ENCODE measurements around the gene CNST.
A peak's percentile ranks its signal among the peaks of the same experiment; 100 is the strongest.

Gene CNST

DNA sequence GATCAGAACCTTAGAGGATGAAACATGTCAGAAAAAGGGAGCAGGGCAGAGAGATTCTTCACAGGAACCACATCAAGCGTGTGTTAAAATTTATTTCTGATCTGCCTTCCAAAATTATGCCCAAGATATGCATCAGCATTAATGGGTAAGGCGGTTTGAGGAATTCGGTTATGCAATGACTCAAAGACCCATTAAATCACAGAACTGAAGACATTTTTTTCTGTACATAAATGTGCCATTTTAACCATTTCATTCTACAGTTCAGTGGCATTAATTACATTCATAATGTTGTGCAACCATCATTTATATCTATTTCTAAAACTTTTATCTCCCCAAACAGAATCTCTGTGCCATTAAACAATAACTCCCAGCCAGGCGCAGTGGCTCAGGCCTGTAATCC is 43.4 kb downstream of the CNST start:
- Histone ChIP-seq H3K4me3 (ENCODE audit: low read depth in 1 of 2, low read length in 2 of 2) (no peak overlapping the region), H3K36me3 (ENCODE audit: control insufficient read depth in 1 of 2, insufficient read depth in 2 of 2, low read length in 2 of 2) (no peaks in the 10 kb centered on the region), H3K27me3 (ENCODE audit: control insufficient read depth in 1 of 2, insufficient read depth in 2 of 2, low read length in 2 of 2) (no peaks in the 10 kb centered on the region), H3K9ac (ENCODE audit: low read depth in 1 of 2, low read length in 2 of 2) (no peak overlapping the region), H3K27ac (ENCODE audit: low read depth, low read length) (peak overlapping the region; percentile 2), H3K4me1 (ENCODE audit: control insufficient read depth in 1 of 2, insufficient read depth in 2 of 2, low read length in 2 of 2) (peaks cover 8 to 9% of the 10 kb centered on the region in 2 donors), H3K9me3 (ENCODE audit: control insufficient read depth in 1 of 2, low read length in 2 of 2) (no peaks in the 10 kb centered on the region)

DNA sequence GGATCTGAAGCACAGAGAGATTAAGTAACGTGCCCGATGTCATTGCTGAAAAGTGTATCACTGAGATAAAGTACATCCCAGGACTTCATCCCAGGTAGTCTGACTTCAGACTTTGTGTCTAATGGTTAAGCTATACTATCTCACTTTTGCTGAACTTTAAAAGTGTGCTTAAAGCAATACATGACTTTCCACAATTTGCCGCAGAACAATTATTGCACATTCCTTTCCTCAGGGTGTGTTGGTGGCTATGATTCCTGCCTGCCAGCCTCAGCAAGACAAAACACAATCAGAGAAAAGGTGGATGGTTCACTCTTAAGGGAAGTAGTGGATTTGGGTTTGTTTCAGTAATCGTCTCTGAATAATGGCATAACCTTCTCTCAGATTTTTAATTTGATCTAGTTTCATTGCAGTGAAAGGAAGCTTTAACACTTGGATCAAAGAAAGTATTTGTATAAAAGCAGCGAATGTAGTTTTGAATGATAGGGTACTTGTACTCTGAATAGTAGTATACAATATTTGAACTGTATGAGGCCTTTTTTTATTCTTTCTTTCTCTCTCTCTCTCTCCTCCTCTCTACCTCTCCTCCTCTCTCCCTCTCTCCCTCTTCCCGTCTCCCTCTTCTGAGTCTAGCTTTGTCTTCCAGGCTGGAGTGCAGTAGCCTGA is 47.0 kb downstream of the CNST start:
- Histone ChIP-seq H3K27ac (ENCODE audit: low read depth, low read length) (no peak overlapping the region), H3K36me3 (ENCODE audit: control insufficient read depth in 1 of 2, insufficient read depth in 2 of 2, low read length in 2 of 2) (no peaks in the 10 kb centered on the region), H3K4me3 (ENCODE audit: low read depth in 1 of 2, low read length in 2 of 2) (no peak overlapping the region), H3K9ac (ENCODE audit: low read depth in 1 of 2, low read length in 2 of 2) (no peak overlapping the region), H3K4me1 (ENCODE audit: control insufficient read depth in 1 of 2, insufficient read depth in 2 of 2, low read length in 2 of 2) (peaks cover 8 to 9% of the 10 kb centered on the region in 2 donors), H3K27me3 (ENCODE audit: control insufficient read depth in 1 of 2, insufficient read depth in 2 of 2, low read length in 2 of 2) (no peaks in the 10 kb centered on the region), H3K9me3 (ENCODE audit: control insufficient read depth in 1 of 2, low read length in 2 of 2) (no peaks in the 10 kb centered on the region)

DNA sequence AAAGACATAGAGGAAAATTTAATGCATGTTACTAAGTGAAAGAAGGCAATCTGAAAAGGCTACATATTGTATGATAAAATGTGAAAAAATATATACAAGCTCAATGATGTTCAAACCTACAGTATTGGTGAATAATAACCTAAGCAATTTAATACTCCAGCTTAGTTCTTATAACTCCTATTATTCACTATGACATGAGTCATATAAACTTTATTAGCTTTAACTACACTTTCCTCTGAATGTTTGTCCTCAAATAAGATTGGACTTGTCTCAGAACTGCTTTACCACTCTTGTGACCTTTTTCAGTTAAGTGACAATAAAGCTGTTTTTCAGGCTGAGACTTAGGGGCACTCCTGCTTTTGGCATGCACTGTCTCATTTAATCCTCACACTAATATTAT is 50.9 kb downstream of the CNST start:
- peaks cover 3 to 14% of the 10 kb centered on the region in 2 donors for H3K36me3 ChIP-seq (ENCODE audit: control insufficient read depth in 1 of 2, insufficient read depth in 2 of 2, low read length in 2 of 2)
- no peak overlapping the region for H3K27ac ChIP-seq (ENCODE audit: low read depth, low read length)
- no peak overlapping the region for H3K9ac ChIP-seq (ENCODE audit: low read depth in 1 of 2, low read length in 2 of 2)
- H3K4me1 ChIP-seq (ENCODE audit: control insufficient read depth in 1 of 2, insufficient read depth in 2 of 2, low read length in 2 of 2) = no peaks in the 10 kb centered on the region
- no peaks in the 10 kb centered on the region for H3K27me3 ChIP-seq (ENCODE audit: control insufficient read depth in 1 of 2, insufficient read depth in 2 of 2, low read length in 2 of 2)
- H3K9me3 ChIP-seq (ENCODE audit: control insufficient read depth in 1 of 2, low read length in 2 of 2) = no peaks in the 10 kb centered on the region
- H3K4me3 ChIP-seq (ENCODE audit: low read depth in 1 of 2, low read length in 2 of 2) = no peak overlapping the region

DNA sequence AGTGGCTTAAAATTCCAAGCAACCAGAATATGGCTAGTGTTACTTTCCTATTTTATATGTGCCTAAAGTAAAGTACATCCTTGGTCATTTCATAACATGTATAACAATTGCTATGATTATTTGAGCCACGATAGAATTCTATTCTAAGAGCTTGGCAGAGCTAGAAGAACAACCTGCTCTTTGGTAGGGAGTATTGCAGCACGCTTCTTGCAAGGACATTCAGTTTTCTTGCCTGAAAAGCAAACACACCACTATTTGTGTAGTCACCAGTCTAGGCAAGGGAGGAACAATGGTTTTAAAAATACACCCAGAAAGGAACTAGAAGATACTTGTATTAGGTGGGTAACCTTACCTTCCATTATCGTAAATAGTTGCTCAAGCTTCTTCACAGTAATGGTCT is 51.5 kb downstream of the CNST start:
- Histone ChIP-seq H3K4me1 (ENCODE audit: control insufficient read depth in 1 of 2, insufficient read depth in 2 of 2, low read length in 2 of 2) (no peaks in the 10 kb centered on the region), H3K27me3 (ENCODE audit: control insufficient read depth in 1 of 2, insufficient read depth in 2 of 2, low read length in 2 of 2) (no peaks in the 10 kb centered on the region), H3K9me3 (ENCODE audit: control insufficient read depth in 1 of 2, low read length in 2 of 2) (no peaks in the 10 kb centered on the region), H3K36me3 (ENCODE audit: control insufficient read depth in 1 of 2, insufficient read depth in 2 of 2, low read length in 2 of 2) (peaks cover 4 to 16% of the 10 kb centered on the region in 2 donors), H3K9ac (ENCODE audit: low read depth in 1 of 2, low read length in 2 of 2) (no peak overlapping the region), H3K4me3 (ENCODE audit: low read depth in 1 of 2, low read length in 2 of 2) (no peak overlapping the region), H3K27ac (ENCODE audit: low read depth, low read length) (no peak overlapping the region)

DNA sequence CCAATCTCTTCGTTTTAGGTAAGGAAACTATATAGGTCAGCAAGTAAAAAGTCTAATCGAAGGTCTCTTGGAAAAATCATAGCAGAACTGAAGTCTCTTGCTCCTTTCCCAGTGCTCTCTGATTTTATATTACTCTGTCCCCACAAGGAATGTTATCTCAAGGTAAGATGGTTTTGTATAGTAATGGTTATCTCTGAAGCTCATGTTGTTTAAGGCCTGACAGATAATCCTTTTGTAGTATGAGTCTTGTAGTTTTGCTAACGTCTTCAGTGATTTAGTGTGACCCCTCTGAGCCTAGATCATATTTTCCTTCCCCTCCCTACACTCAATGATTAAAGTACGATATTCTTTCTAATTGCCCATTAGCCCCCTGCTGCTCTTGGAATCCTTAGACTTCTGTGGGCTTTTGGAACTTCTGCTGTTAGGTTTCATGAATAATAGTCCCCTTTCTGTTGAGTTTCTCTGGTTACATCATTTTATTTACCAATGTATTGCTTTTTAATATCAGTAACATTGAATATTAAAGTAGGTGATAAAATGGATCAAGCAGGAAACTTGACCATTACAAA is 52.1 kb downstream of the CNST start:
- H3K4me3 ChIP-seq (ENCODE audit: low read depth in 1 of 2, low read length in 2 of 2) = no peak overlapping the region
- no peaks in the 10 kb centered on the region for H3K4me1 ChIP-seq (ENCODE audit: control insufficient read depth in 1 of 2, insufficient read depth in 2 of 2, low read length in 2 of 2)
- no peak overlapping the region for H3K9ac ChIP-seq (ENCODE audit: low read depth in 1 of 2, low read length in 2 of 2)
- H3K27me3 ChIP-seq (ENCODE audit: control insufficient read depth in 1 of 2, insufficient read depth in 2 of 2, low read length in 2 of 2) = no peaks in the 10 kb centered on the region
- no peaks in the 10 kb centered on the region for H3K9me3 ChIP-seq (ENCODE audit: control insufficient read depth in 1 of 2, low read length in 2 of 2)
- peaks cover 4 to 16% of the 10 kb centered on the region in 2 donors for H3K36me3 ChIP-seq (ENCODE audit: control insufficient read depth in 1 of 2, insufficient read depth in 2 of 2, low read length in 2 of 2)
- H3K27ac ChIP-seq (ENCODE audit: low read depth, low read length) = no peak overlapping the region

DNA sequence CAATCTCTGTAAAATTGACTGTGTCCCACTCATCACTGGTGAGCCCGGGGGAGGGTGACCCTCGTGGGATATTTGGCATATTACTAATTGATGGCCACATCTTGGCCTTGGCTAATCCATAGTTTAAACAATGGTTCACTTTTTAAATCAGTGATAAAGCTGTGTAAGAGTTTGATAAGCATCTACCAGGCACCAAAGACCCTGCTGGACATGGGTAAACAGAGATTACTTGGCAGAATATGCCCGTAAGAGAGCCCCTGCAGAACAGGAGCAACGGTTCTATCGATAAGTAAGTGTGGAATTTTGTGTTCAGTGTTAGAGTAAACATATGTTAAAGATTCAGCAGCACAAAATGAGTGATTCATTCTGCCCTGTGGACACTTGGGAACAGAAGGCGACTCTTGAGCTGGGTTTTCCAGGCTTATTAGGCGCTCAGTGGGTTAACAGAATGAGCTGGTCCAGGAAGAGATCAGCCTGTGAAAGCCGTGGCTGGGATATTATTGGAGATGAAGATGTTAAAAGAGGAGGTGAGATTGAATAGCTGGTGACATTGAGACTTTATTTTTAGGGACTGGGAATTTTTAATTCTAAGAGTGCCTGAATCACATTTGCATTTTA is 55.9 kb downstream of the CNST start:
- Histone ChIP-seq H3K4me1 (ENCODE audit: control insufficient read depth in 1 of 2, insufficient read depth in 2 of 2, low read length in 2 of 2) (no peaks in the 10 kb centered on the region), H3K4me3 (ENCODE audit: low read depth in 1 of 2, low read length in 2 of 2) (no peak overlapping the region), H3K36me3 (ENCODE audit: control insufficient read depth in 1 of 2, insufficient read depth in 2 of 2, low read length in 2 of 2) (peaks cover 4 to 22% of the 10 kb centered on the region in 2 donors), H3K27ac (ENCODE audit: low read depth, low read length) (no peak overlapping the region), H3K9ac (ENCODE audit: low read depth in 1 of 2, low read length in 2 of 2) (no peak overlapping the region), H3K9me3 (ENCODE audit: control insufficient read depth in 1 of 2, low read length in 2 of 2) (no peaks in the 10 kb centered on the region), H3K27me3 (ENCODE audit: control insufficient read depth in 1 of 2, insufficient read depth in 2 of 2, low read length in 2 of 2) (no peaks in the 10 kb centered on the region)

DNA sequence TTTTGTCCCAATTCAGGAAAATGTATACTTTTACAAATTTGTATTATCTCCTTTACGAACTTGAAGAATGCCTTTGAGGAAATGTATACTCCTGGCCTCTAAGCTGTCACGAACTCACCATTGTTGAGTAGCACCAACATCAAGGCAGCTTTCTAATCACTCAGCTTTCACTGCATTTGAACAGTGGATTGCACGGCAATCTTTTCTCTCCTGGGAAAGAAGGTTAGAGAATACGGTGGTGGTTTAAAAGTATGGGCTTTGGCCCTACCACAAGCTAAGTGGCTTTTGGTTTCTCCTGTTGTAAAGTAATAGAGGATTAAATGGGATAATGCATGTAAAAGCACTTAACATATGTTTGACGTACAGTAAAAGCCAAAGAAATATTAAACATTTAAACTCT is 57.8 kb downstream of the CNST start:
- Histone ChIP-seq H3K9ac (ENCODE audit: low read depth in 1 of 2, low read length in 2 of 2) (no peak overlapping the region), H3K4me3 (ENCODE audit: low read depth in 1 of 2, low read length in 2 of 2) (no peak overlapping the region), H3K4me1 (ENCODE audit: control insufficient read depth in 1 of 2, insufficient read depth in 2 of 2, low read length in 2 of 2) (no peaks in the 10 kb centered on the region), H3K36me3 (ENCODE audit: control insufficient read depth in 1 of 2, insufficient read depth in 2 of 2, low read length in 2 of 2) (peaks cover 4 to 26% of the 10 kb centered on the region in 2 donors), H3K27me3 (ENCODE audit: control insufficient read depth in 1 of 2, insufficient read depth in 2 of 2, low read length in 2 of 2) (no peaks in the 10 kb centered on the region), H3K9me3 (ENCODE audit: control insufficient read depth in 1 of 2, low read length in 2 of 2) (no peaks in the 10 kb centered on the region), H3K27ac (ENCODE audit: low read depth, low read length) (no peak overlapping the region)

DNA sequence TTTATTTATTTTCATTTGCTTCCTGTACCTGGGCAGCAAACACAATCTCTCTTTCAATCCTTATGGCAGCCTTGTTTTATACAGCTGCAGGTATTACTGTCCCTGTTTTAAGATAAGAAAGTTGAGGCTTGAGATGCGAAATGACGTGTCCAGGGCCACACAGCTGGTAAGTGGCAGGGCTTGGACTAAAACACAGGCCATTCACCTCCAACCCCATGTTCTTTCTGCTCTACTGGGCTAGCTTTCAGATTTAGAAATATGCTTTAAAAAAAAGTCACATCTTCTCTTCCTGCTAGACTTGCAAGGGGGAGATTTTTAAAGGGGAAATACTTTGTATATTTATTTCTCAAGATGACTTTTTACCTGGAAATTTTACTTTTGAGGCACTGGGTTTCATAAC is 62.8 kb downstream of the CNST start:
- Histone ChIP-seq H3K9ac (ENCODE audit: low read depth in 1 of 2, low read length in 2 of 2) (no peak overlapping the region), H3K27ac (ENCODE audit: low read depth, low read length) (no peak overlapping the region), H3K4me3 (ENCODE audit: low read depth in 1 of 2, low read length in 2 of 2) (no peak overlapping the region), H3K9me3 (ENCODE audit: control insufficient read depth in 1 of 2, low read length in 2 of 2) (no peaks in the 10 kb centered on the region), H3K4me1 (ENCODE audit: control insufficient read depth in 1 of 2, insufficient read depth in 2 of 2, low read length in 2 of 2) (no peaks in the 10 kb centered on the region), H3K36me3 (ENCODE audit: control insufficient read depth in 1 of 2, insufficient read depth in 2 of 2, low read length in 2 of 2) (peaks cover 6 to 23% of the 10 kb centered on the region in 2 donors), H3K27me3 (ENCODE audit: control insufficient read depth in 1 of 2, insufficient read depth in 2 of 2, low read length in 2 of 2) (no peaks in the 10 kb centered on the region)

DNA sequence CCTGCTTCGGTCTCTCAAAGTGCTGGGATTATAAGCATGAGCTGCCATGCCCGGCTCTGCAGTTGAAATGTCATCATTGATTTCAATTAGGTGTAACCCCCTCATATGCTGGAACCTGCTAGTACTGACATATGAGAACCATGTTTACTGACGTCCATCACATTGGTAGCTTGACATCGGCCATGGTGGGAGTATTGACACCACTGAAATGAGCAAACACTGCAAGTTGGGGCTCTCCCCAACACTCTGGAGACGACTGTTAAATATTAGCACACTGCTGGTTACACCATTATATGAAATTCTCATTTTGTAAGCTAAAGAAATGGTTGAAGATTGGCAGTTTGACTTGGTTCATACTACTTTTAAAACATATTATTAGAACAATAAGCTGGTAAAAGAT is 63.7 kb downstream of the CNST start:
- Histone ChIP-seq H3K4me1 (ENCODE audit: control insufficient read depth in 1 of 2, insufficient read depth in 2 of 2, low read length in 2 of 2) (no peaks in the 10 kb centered on the region), H3K9me3 (ENCODE audit: control insufficient read depth in 1 of 2, low read length in 2 of 2) (no peaks in the 10 kb centered on the region), H3K36me3 (ENCODE audit: control insufficient read depth in 1 of 2, insufficient read depth in 2 of 2, low read length in 2 of 2) (peaks cover 6 to 29% of the 10 kb centered on the region in 2 donors), H3K27me3 (ENCODE audit: control insufficient read depth in 1 of 2, insufficient read depth in 2 of 2, low read length in 2 of 2) (no peaks in the 10 kb centered on the region), H3K4me3 (ENCODE audit: low read depth in 1 of 2, low read length in 2 of 2) (no peak overlapping the region), H3K9ac (ENCODE audit: low read depth in 1 of 2, low read length in 2 of 2) (no peak overlapping the region), H3K27ac (ENCODE audit: low read depth, low read length) (no peak overlapping the region)

DNA sequence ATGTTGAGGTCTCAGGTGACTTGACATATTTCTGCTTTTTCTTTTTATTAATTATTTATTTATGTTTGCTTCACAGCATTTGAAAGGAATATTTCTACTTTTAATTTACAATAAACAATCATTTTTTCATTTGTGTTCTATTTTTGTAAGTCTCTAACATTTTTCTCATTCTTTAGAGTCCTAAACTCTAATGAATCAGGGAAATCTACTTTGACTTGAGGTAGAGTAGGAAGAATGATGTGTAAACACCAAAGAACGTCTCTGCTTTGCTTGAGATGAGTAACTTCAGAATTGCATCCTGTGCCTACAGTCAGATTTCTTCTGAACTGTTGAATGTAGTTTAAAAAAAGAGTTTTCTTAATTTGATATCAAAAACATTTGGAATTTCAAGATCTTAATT is 65.2 kb downstream of the CNST start:
- H3K27ac ChIP-seq (ENCODE audit: low read depth, low read length) = no peak overlapping the region
- H3K36me3 ChIP-seq (ENCODE audit: control insufficient read depth in 1 of 2, insufficient read depth in 2 of 2, low read length in 2 of 2) = peaks cover 6 to 28% of the 10 kb centered on the region in 2 donors
- H3K4me1 ChIP-seq (ENCODE audit: control insufficient read depth in 1 of 2, insufficient read depth in 2 of 2, low read length in 2 of 2) = no peaks in the 10 kb centered on the region
- H3K9me3 ChIP-seq (ENCODE audit: control insufficient read depth in 1 of 2, low read length in 2 of 2) = no peaks in the 10 kb centered on the region
- no peaks in the 10 kb centered on the region for H3K27me3 ChIP-seq (ENCODE audit: control insufficient read depth in 1 of 2, insufficient read depth in 2 of 2, low read length in 2 of 2)
- no peak overlapping the region for H3K9ac ChIP-seq (ENCODE audit: low read depth in 1 of 2, low read length in 2 of 2)
- no peak overlapping the region for H3K4me3 ChIP-seq (ENCODE audit: low read depth in 1 of 2, low read length in 2 of 2)

Data from duodenal mucosa (tissue), 2 donors.